GM10248 (cell line): ENCODE results near the gene CACNA1E.

Experiments
- CTCF ChIA-PET: fragments of 300-600 bp; sonication (Branson Sonifier 250); formaldehyde crosslinking; extraction: SDS; loops from one replicate; lab custom pipeline; 2021; ENCODE audit warnings: antibody characterized with exemption; lab: Yijun Ruan, JAX
- POLR2A ChIA-PET: fragments of 350-650 bp; sonication (Branson Sonifier 250); formaldehyde crosslinking; extraction: SDS; loops from one replicate; lab custom pipeline; 2020; ENCODE audit warnings: antibody characterized with exemption; lab: Yijun Ruan, JAX
- DNase-seq: peaks from one replicate; pipeline ENCODE4 v3.0.0; 2012; ENCODE audit errors: extremely low spot score
- TF ChIP-seq, protein P1 (sequence below): IDR thresholded peaks from 2 replicates; pipeline ENCODE4 v1.5.1; 2012; ENCODE audit warnings: mild to moderate bottlenecking, low read depth; ENCODE audit errors: extremely low read depth, missing control alignments, control extremely low read depth

Gene CACNA1E

DNA sequence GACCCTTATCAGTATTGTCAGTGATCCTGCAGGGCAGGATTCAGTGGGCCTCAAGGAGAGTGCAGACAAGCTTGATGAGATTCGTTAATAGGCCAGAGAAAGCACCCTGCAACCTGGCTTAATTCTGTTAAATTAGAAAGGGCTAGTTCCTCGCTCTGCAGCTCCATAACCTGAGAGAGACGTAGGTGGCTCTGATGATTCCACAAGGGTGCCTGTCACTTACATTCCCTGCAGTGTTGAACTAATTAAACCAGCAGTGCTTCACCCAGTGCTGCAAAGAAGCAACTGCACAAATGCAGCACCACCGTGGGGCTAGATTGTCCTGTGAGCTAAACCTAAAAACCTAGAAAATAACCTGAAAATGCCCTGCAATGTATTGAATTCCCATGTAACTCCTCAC is 270.8 kb downstream of the CACNA1E start:
- DNase-seq, result no peak
- ChIA-PET POLR2A (no interaction called here), CTCF (interaction anchor here (1.0 to 2.5 kb wide), 5 partner anchors 9 to 308 kb away, joined by 3 to 9 read pairs (median 4); no protein-coding TSS in a partner anchor)
- TF ChIP-seq, protein P1, sequence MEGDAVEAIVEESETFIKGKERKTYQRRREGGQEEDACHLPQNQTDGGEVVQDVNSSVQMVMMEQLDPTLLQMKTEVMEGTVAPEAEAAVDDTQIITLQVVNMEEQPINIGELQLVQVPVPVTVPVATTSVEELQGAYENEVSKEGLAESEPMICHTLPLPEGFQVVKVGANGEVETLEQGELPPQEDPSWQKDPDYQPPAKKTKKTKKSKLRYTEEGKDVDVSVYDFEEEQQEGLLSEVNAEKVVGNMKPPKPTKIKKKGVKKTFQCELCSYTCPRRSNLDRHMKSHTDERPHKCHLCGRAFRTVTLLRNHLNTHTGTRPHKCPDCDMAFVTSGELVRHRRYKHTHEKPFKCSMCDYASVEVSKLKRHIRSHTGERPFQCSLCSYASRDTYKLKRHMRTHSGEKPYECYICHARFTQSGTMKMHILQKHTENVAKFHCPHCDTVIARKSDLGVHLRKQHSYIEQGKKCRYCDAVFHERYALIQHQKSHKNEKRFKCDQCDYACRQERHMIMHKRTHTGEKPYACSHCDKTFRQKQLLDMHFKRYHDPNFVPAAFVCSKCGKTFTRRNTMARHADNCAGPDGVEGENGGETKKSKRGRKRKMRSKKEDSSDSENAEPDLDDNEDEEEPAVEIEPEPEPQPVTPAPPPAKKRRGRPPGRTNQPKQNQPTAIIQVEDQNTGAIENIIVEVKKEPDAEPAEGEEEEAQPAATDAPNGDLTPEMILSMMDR, result no peak

DNA sequence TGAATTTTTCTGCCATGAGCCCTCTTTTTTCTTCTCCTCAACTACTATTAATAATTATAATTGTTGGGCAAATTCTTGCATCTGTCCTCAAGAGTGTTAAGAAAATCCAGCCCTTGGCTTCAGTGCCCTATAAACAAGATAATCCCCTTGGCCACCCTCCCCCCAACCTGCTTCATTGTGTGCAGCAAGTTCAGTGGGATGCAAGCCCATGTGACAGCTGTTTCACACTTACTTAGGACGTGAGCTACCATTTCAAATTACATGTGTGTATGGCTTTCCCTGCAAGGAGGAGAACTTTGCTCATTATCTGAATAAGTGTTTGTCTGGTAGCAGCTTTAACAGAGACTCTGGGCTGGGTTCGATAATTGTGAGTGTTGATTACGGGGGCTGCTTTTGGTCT is 276.2 kb downstream of the CACNA1E start:
- TF ChIP-seq, protein P1, result no peak
- POLR2A ChIA-PET, result no interaction called here
- no peak for DNase-seq
- CTCF ChIA-PET, result interaction anchor here (1.4 kb wide), 1 partner anchor 8 kb away, joined by 3 read pairs; no protein-coding TSS in a partner anchor

DNA sequence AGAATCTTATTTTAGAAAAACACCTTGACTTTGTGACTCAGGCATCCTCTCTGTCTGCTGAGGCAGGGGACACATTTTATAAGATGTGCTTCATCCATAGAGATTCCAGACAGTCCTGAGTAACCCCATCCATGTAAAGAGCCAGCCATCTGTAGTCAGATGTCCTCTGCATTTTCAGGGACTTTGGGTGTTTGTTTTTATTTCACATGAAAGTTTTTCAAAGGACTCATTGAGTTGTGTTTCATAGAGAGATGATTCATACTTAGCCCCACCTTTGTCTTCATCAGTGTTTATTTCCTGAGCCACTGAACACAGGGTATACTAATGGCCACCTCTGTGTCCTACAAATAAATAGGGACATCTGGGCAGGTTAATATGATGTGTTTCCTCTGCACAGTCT is 280.4 kb downstream of the CACNA1E start:
- CTCF ChIA-PET, result interaction anchor here (1.9 kb wide), 1 partner anchor 10 kb away, joined by 8 read pairs; no protein-coding TSS in a partner anchor
- POLR2A ChIA-PET, result no interaction called here
- DNase-seq, result no peak
- TF ChIP-seq, protein P1, result no peak

DNA sequence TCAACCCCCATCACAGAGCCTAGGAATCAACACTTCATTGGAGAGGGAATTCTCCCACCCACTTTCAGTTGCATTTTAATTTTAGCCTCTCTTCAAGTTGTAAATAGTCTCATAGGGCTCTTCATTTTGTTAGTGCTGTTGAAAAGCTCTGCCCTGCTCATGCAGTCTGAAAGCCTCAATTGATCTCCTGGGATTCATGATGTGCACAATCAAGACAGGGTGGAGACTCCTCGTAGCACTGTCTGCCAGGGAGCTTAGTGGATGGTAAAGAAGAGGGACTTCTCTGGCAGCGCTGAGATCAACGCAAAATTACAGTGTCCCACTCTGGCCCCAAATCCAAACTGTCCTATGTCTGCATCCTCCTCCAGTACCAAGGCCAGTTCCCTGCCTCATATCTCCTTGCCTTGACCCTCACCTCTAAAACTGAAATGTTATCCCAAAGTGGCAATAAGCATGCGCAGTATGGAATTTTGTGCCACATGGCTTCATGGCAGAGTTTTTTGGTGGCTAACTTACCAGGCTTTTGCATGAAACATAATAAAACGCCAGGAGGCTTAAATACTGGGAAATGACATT is 282.2 kb downstream of the CACNA1E start:
- ChIA-PET CTCF (no interaction called here), POLR2A (no interaction called here)
- DNase-seq, result no peak
- TF ChIP-seq, protein P1, result no peak

- CTCF ChIA-PET, result interaction anchor here (0.6 to 1.2 kb wide), 2 partner anchors 12 to 45 kb away, joined by 3 read pairs; no protein-coding TSS in a partner anchor
- TF ChIP-seq, protein P1, result no peak
- DNase-seq, result no peak
- POLR2A ChIA-PET, result no interaction called here
Observed at GRCh38 chr1:181767001-181767708, 283.8 kb downstream of the CACNA1E start.

- ChIA-PET POLR2A (no interaction called here), CTCF (interaction anchor here (1.2 to 1.6 kb wide), 2 partner anchors 20 to 46 kb away, joined by 3 read pairs; no protein-coding TSS in a partner anchor)
- TF ChIP-seq, protein P1, result no peak
- DNase-seq, result peak; percentile 28
Observed at GRCh38 chr1:181768211-181768929, 285.1 kb downstream of the CACNA1E start.
